ENCODE measurements around the gene EXTL2. TPM values are rescaled to one million over a fixed set of nuclear protein-coding genes. Genes with fewer than 3 reads are reported as not detected.

EXTL2 gene
- total and polyA plus RNA-seq, 2 experiments from 2014 or later = 45.3 to 45.4 TPM

DNA sequence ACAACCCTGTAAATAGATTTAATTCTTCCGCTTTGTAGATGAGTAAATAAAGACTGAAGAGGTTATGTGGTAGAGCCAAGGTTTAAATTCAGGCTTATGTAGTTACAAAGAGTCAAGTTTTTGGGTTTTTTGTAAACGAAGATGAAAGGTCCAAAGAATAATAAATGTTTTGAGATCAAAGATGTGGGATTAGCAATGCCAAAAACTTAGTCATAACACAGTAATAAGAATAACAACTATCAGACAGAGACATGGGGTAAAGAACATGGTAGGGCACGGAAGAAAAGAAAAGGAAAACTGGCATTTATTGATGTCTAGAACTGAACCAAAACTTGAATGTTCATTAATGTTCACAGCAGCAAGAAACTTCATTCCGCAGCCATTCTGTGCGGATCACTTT lies 42.9 kb downstream of the EXTL2 start:
- Histone ChIP-seq H3K4me2 (no peak overlapping the region), H3K27me3 (ENCODE audit: insufficient read depth) (peaks cover 44% of the 10 kb centered on the region), H3K4me1 (ENCODE audit: insufficient read depth) (no peaks in the 10 kb centered on the region), H3K79me2 (replicated peaks; ENCODE audit: insufficient read depth) (no peaks in the 10 kb centered on the region), H3K4me3 (no peak overlapping the region), H4K20me1 (replicated peaks; ENCODE audit: insufficient read depth) (no peaks in the 10 kb centered on the region), H2AFZ (no peak overlapping the region), H3F3A (replicated peaks; ENCODE audit: low read depth) (no peaks in the 10 kb centered on the region), H3K27ac (ENCODE audit: low read depth) (no peak overlapping the region), H3K36me3 (ENCODE audit: insufficient read depth) (no peaks in the 10 kb centered on the region), H3K9me2 (ENCODE audit: insufficient read depth) (no peaks in the 10 kb centered on the region)
- Mint-ChIP-seq H3K27me3 (ENCODE audit: insufficient read depth, low read depth, poor library complexity) (peaks cover 34% of the 10 kb centered on the region), H3K4me1 (no peaks in the 10 kb centered on the region), H3K27ac (no peak overlapping the region), H3K4me3 (no peak overlapping the region), H3K9me3 (no peaks in the 10 kb centered on the region; the same call in 2 of the 3 replicates), H3K36me3 (ENCODE audit: low read depth) (no peaks in the 10 kb centered on the region)
- no peak for TF ChIP-seq CREB1 (CRISPR knock-in tag; IDR thresholded peaks at IDR 0.05; ENCODE audit: low read depth)
- TF ChIP-seq ZNF331 (CRISPR knock-in tag; IDR thresholded peaks at IDR 0.05; ENCODE audit: low read depth) = no peak
- no peak for TF ChIP-seq NANOG (IDR thresholded peaks at IDR 0.05; ENCODE audit: borderline replicate concordance)
- no peak for TF ChIP-seq EZH2 (IDR thresholded peaks at IDR 0.05; ENCODE audit: low read depth, unreplicated experiment)
- TF ChIP-seq ZNF462 (CRISPR knock-in tag; IDR thresholded peaks at IDR 0.05) = no peak
- TF ChIP-seq, protein P1, sequence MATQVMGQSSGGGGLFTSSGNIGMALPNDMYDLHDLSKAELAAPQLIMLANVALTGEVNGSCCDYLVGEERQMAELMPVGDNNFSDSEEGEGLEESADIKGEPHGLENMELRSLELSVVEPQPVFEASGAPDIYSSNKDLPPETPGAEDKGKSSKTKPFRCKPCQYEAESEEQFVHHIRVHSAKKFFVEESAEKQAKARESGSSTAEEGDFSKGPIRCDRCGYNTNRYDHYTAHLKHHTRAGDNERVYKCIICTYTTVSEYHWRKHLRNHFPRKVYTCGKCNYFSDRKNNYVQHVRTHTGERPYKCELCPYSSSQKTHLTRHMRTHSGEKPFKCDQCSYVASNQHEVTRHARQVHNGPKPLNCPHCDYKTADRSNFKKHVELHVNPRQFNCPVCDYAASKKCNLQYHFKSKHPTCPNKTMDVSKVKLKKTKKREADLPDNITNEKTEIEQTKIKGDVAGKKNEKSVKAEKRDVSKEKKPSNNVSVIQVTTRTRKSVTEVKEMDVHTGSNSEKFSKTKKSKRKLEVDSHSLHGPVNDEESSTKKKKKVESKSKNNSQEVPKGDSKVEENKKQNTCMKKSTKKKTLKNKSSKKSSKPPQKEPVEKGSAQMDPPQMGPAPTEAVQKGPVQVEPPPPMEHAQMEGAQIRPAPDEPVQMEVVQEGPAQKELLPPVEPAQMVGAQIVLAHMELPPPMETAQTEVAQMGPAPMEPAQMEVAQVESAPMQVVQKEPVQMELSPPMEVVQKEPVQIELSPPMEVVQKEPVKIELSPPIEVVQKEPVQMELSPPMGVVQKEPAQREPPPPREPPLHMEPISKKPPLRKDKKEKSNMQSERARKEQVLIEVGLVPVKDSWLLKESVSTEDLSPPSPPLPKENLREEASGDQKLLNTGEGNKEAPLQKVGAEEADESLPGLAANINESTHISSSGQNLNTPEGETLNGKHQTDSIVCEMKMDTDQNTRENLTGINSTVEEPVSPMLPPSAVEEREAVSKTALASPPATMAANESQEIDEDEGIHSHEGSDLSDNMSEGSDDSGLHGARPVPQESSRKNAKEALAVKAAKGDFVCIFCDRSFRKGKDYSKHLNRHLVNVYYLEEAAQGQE (IDR thresholded peaks at IDR 0.05; ENCODE audit: unreplicated experiment) = no peak
- no peak for TF ChIP-seq JUNB (IDR thresholded peaks at IDR 0.05; ENCODE audit: unreplicated experiment)
- TF ChIP-seq, protein P2, sequence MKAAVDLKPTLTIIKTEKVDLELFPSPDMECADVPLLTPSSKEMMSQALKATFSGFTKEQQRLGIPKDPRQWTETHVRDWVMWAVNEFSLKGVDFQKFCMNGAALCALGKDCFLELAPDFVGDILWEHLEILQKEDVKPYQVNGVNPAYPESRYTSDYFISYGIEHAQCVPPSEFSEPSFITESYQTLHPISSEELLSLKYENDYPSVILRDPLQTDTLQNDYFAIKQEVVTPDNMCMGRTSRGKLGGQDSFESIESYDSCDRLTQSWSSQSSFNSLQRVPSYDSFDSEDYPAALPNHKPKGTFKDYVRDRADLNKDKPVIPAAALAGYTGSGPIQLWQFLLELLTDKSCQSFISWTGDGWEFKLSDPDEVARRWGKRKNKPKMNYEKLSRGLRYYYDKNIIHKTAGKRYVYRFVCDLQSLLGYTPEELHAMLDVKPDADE (IDR thresholded peaks at IDR 0.05) = no peak
- TF ChIP-seq ZNF114 (CRISPR knock-in tag; IDR thresholded peaks at IDR 0.05) = no peak
- no peak for TF ChIP-seq EZH2phosphoT487 (IDR thresholded peaks at IDR 0.05; ENCODE audit: unreplicated experiment)
- no peak for TF ChIP-seq STAT1 (IDR thresholded peaks at IDR 0.05; ENCODE audit: unreplicated experiment)
- no peak for TF ChIP-seq CTCF (conservative IDR thresholded peaks at IDR 0.05; ENCODE audit: low read depth in 2 of 2)
- no peak for TF ChIP-seq POLR2AphosphoS5 (IDR thresholded peaks at IDR 0.05; ENCODE audit: low read depth)
- DNase-seq (ENCODE audit: low spot score) (no peak), ATAC-seq (no peak)
